ENCODE results near the gene SLC34A2.
"Not testable (repeated sequence)": the region's sequence is repeated elsewhere in the genome, so short reads cannot be mapped to it uniquely, and the experiment has no call there.

Gene SLC34A2

GRCh38 chr4:25656031-25656430 is 380 bp downstream of the SLC34A2 start:
- H3K36me3 ChIP-seq = no peaks in the 10 kb centered on the region
- no peak for TF ChIP-seq CTCF (IDR thresholded peaks at IDR 0.05; ENCODE audit: low read depth, low read length)
- no peaks in the 10 kb centered on the region for H3K27me3 ChIP-seq (ENCODE audit: insufficient read depth, low read depth, severe bottlenecking)
- no peak overlapping the region for H3K27ac ChIP-seq
- no peak overlapping the region for H3K4me3 ChIP-seq (ENCODE audit: low read depth, low read length)
- no peak for DNase-seq
- H3K9me3 ChIP-seq (ENCODE audit: severe bottlenecking) = no peaks in the 10 kb centered on the region

DNA sequence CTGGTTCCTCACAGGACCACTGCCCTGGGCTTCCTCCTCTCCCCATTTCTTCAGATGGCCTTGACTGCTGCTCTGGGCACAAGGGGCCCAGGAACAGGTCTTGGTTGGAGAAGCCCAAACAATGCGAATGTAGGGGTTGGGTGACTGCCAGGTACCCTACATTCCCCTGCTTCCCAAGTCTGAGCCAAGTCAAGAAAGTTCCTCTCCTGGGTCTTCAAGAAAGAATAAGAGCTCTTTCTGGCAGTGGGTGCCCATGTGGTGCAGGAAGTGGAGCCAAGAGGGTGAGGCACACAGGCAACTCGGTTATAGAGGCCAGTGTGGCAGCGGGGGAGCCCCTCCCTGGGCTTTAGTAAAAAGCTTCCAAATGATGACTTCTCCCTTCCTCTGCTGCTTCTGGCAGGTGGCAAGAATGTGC is 2.7 kb downstream of the SLC34A2 start:
- TF ChIP-seq CTCF (IDR thresholded peaks at IDR 0.05; ENCODE audit: low read depth, low read length) = no peak

DNA sequence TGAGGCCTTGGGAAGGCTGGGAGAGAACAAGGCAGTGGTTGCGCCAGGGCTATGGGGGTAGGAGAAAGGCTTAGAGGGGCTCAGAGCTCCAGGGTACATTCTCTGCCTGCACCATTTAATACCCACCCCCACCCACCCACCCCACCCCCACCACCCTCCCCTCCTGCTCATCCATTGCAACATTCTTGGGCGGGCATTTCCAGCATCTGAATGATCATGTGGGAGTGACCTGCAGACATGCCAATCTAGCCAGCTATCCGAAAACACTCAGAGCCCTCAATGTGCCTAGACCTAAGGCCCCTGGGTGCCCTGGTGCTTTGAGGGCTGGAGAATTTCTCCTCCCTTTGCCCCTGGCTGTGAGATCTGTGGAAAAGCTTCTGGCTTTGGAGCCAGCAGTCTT is 3.1 kb downstream of the SLC34A2 start:
- no peaks in the 10 kb centered on the region for H3K27me3 ChIP-seq (ENCODE audit: insufficient read depth, low read depth, severe bottlenecking)
- no peak for TF ChIP-seq CTCF (IDR thresholded peaks at IDR 0.05; ENCODE audit: low read depth, low read length)

More for the DNA sequence above, 2.7 kb downstream of the SLC34A2 start:
- H3K9me3 ChIP-seq (ENCODE audit: severe bottlenecking) = no peaks in the 10 kb centered on the region
- H3K27me3 ChIP-seq (ENCODE audit: insufficient read depth, low read depth, severe bottlenecking) = no peaks in the 10 kb centered on the region
- no peak for DNase-seq
- no peaks in the 10 kb centered on the region for H3K36me3 ChIP-seq
- no peak overlapping the region for H3K27ac ChIP-seq
- H3K4me3 ChIP-seq (ENCODE audit: low read depth, low read length) = no peak overlapping the region

GRCh38 chr4:25661441-25661840 is 5.8 kb downstream of the SLC34A2 start:
- H3K9me3 ChIP-seq (ENCODE audit: severe bottlenecking); DNase-seq; H3K4me3 ChIP-seq (ENCODE audit: low read depth, low read length); H3K27me3 ChIP-seq (ENCODE audit: insufficient read depth, low read depth, severe bottlenecking); H3K27ac ChIP-seq; H3K36me3 ChIP-seq: not testable (repeated sequence)

More for the DNA sequence above, 3.1 kb downstream of the SLC34A2 start:
- Histone ChIP-seq H3K9me3 (ENCODE audit: severe bottlenecking) (no peaks in the 10 kb centered on the region), H3K36me3 (no peaks in the 10 kb centered on the region), H3K27ac (no peak overlapping the region), H3K4me3 (ENCODE audit: low read depth, low read length) (no peak overlapping the region)
- DNase-seq = no peak

DNA sequence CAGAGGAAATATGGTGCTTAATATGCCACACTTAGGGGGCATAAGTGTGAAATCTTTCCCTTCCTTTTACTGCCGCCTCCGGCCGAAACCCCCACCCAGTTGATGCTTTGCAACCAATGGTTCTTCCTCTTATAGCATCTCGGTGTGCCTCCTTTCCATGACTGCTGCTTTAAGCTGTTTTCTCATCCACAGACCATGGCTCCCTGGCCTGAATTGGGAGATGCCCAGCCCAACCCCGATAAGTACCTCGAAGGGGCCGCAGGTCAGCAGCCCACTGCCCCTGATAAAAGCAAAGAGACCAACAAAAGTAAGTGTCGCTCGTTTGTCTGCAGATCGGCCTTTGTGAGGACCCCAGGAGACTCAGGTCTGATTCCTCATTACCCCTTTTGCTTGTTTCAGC is 6.7 kb downstream of the SLC34A2 start:
- no peak for DNase-seq
- no peaks in the 10 kb centered on the region for H3K36me3 ChIP-seq
- no peak for TF ChIP-seq CTCF (IDR thresholded peaks at IDR 0.05; ENCODE audit: low read depth, low read length)
- no peak overlapping the region for H3K4me3 ChIP-seq (ENCODE audit: low read depth, low read length)
- H3K9me3 ChIP-seq (ENCODE audit: severe bottlenecking) = no peaks in the 10 kb centered on the region
- H3K27me3 ChIP-seq (ENCODE audit: insufficient read depth, low read depth, severe bottlenecking) = no peaks in the 10 kb centered on the region
- H3K27ac ChIP-seq = no peak overlapping the region

DNA sequence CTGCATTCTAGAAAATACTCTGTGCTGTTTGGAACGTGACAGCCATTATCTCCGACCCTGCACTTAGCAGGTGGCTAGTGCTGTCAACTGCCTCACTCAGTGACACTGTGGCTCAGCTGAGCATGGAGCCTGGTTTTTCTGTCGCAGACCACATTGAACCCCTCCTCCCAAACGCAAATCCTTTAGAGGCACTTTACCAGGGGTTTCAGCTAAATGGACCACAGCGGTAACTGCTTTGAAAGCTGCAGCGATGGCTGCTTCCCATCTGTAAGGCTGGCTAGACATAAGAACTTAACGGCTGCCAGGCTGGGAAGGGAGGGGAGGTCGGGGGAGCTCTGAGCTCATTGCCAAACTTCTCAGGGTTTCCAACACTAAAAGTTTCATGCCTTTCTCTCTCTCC is 8.1 kb downstream of the SLC34A2 start:
- no peaks in the 10 kb centered on the region for H3K27me3 ChIP-seq (ENCODE audit: insufficient read depth, low read depth, severe bottlenecking)
- no peaks in the 10 kb centered on the region for H3K9me3 ChIP-seq (ENCODE audit: severe bottlenecking)
- no peak overlapping the region for H3K4me3 ChIP-seq (ENCODE audit: low read depth, low read length)
- no peak for DNase-seq
- no peak for TF ChIP-seq CTCF (IDR thresholded peaks at IDR 0.05; ENCODE audit: low read depth, low read length)
- H3K36me3 ChIP-seq = no peaks in the 10 kb centered on the region
- H3K27ac ChIP-seq = no peak overlapping the region
